ENCODE data around the gene B4GALNT1. TPM values are rescaled to one million over a fixed set of nuclear protein-coding genes. Genes with fewer than 3 reads are reported as not detected.
A peak's percentile ranks its signal among the peaks of the same experiment; 100 is the strongest.

B4GALNT1 gene
- total and polyA plus RNA-seq, 2 of the 13 experiments (the other 11 are each of a cell fraction or from before 2014, with no cell fraction given): 4.5 to 5.4 TPM

DNA sequence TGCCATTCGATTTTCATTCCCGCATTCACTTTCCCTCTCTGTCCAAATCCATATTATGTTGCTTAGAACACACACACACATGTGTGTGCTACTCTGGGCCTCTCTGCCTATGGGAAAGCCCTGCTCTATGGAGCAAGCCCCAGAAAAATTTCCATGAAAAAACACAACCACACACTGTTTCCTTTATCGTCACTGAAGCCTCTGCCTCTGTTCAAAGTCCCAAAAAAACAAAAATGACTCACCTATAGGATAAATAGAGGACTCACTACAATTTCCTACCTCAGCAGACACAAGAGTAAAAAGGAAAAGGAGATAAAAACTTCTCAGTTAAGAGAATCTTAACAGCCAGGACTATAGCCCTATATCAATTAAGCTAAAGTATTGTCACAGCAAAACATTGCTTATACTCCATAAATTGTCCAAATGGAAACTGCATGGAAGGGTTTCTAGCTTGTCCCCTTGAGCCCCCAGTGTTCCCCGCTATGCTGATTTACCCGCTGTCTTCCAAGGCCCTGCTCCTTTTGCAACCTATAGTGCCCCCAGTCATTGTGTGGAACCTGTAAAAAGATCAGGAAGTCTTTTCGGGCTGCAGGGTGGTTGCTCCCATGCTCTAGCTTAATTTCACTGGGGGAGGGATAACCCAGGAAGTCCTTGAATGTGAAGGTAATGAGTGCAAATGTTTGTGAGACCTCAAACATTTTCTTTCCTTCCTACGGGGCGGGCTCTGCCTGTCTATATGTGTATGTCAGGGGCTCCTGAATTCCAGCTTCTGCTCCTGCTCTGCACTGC, 53.1 kb downstream of the B4GALNT1 start (continued):
- TF ChIP-seq, protein P1, sequence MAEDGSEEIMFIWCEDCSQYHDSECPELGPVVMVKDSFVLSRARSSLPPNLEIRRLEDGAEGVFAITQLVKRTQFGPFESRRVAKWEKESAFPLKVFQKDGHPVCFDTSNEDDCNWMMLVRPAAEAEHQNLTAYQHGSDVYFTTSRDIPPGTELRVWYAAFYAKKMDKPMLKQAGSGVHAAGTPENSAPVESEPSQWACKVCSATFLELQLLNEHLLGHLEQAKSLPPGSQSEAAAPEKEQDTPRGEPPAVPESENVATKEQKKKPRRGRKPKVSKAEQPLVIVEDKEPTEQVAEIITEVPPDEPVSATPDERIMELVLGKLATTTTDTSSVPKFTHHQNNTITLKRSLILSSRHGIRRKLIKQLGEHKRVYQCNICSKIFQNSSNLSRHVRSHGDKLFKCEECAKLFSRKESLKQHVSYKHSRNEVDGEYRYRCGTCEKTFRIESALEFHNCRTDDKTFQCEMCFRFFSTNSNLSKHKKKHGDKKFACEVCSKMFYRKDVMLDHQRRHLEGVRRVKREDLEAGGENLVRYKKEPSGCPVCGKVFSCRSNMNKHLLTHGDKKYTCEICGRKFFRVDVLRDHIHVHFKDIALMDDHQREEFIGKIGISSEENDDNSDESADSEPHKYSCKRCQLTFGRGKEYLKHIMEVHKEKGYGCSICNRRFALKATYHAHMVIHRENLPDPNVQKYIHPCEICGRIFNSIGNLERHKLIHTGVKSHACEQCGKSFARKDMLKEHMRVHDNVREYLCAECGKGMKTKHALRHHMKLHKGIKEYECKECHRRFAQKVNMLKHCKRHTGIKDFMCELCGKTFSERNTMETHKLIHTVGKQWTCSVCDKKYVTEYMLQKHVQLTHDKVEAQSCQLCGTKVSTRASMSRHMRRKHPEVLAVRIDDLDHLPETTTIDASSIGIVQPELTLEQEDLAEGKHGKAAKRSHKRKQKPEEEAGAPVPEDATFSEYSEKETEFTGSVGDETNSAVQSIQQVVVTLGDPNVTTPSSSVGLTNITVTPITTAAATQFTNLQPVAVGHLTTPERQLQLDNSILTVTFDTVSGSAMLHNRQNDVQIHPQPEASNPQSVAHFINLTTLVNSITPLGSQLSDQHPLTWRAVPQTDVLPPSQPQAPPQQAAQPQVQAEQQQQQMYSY (CRISPR knock-in tag; IDR thresholded peaks at IDR 0.05): no peak
- no peak for TF ChIP-seq MED13 (CRISPR knock-in tag; IDR thresholded peaks at IDR 0.05)
- TF ChIP-seq, protein P2, sequence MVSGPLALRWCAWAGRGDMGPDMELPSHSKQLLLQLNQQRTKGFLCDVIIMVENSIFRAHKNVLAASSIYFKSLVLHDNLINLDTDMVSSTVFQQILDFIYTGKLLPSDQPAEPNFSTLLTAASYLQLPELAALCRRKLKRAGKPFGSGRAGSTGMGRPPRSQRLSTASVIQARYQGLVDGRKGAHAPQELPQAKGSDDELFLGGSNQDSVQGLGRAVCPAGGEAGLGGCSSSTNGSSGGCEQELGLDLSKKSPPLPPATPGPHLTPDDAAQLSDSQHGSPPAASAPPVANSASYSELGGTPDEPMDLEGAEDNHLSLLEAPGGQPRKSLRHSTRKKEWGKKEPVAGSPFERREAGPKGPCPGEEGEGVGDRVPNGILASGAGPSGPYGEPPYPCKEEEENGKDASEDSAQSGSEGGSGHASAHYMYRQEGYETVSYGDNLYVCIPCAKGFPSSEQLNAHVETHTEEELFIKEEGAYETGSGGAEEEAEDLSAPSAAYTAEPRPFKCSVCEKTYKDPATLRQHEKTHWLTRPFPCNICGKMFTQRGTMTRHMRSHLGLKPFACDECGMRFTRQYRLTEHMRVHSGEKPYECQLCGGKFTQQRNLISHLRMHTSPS (CRISPR knock-in tag; IDR thresholded peaks at IDR 0.05; ENCODE audit: low read depth): no peak
- no peak for TF ChIP-seq KLF16 (CRISPR knock-in tag; IDR thresholded peaks at IDR 0.05)
- TF ChIP-seq, protein P3, sequence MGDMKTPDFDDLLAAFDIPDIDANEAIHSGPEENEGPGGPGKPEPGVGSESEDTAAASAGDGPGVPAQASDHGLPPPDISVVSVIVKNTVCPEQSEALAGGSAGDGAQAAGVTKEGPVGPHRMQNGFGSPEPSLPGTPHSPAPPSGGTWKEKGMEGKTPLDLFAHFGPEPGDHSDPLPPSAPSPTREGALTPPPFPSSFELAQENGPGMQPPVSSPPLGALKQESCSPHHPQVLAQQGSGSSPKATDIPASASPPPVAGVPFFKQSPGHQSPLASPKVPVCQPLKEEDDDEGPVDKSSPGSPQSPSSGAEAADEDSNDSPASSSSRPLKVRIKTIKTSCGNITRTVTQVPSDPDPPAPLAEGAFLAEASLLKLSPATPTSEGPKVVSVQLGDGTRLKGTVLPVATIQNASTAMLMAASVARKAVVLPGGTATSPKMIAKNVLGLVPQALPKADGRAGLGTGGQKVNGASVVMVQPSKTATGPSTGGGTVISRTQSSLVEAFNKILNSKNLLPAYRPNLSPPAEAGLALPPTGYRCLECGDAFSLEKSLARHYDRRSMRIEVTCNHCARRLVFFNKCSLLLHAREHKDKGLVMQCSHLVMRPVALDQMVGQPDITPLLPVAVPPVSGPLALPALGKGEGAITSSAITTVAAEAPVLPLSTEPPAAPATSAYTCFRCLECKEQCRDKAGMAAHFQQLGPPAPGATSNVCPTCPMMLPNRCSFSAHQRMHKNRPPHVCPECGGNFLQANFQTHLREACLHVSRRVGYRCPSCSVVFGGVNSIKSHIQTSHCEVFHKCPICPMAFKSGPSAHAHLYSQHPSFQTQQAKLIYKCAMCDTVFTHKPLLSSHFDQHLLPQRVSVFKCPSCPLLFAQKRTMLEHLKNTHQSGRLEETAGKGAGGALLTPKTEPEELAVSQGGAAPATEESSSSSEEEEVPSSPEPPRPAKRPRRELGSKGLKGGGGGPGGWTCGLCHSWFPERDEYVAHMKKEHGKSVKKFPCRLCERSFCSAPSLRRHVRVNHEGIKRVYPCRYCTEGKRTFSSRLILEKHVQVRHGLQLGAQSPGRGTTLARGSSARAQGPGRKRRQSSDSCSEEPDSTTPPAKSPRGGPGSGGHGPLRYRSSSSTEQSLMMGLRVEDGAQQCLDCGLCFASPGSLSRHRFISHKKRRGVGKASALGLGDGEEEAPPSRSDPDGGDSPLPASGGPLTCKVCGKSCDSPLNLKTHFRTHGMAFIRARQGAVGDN (CRISPR knock-in tag; IDR thresholded peaks at IDR 0.05): no peak
- no peak for TF ChIP-seq HCFC1 (IDR thresholded peaks at IDR 0.05; ENCODE audit: low read depth, low read length)
- no peak for TF ChIP-seq MYC (CRISPR knock-in tag; IDR thresholded peaks at IDR 0.05; ENCODE audit: borderline replicate concordance)
- no peak for TF ChIP-seq KDM5B (CRISPR knock-in tag; IDR thresholded peaks at IDR 0.05; ENCODE audit: borderline replicate concordance)
- TF ChIP-seq ZNF296 (CRISPR knock-in tag; conservative IDR thresholded peaks at IDR 0.05): no peak
- no peak for TF ChIP-seq ELF4 (CRISPR knock-in tag; IDR thresholded peaks at IDR 0.05; ENCODE audit: borderline replicate concordance)
- TF ChIP-seq ARNT2 (CRISPR knock-in tag; IDR thresholded peaks at IDR 0.05; ENCODE audit: low read depth): no peak
- TF ChIP-seq HOXA5 (CRISPR knock-in tag; IDR thresholded peaks at IDR 0.05): no peak
- no peak for TF ChIP-seq ZNF703 (CRISPR knock-in tag; IDR thresholded peaks at IDR 0.05; ENCODE audit: borderline replicate concordance)
- TF ChIP-seq ZNF331 (CRISPR knock-in tag; IDR thresholded peaks at IDR 0.05): peak; percentile 8
- no peak; the same call in 1 of the 2 replicates for TF ChIP-seq DMAP1 (CRISPR knock-in tag; IDR thresholded peaks at IDR 0.05)
- TF ChIP-seq ZNF333 (CRISPR knock-in tag; IDR thresholded peaks at IDR 0.05; ENCODE audit: borderline replicate concordance): no peak
- no peak for TF ChIP-seq DR1 (CRISPR knock-in tag; IDR thresholded peaks at IDR 0.05)
- TF ChIP-seq ZKSCAN5 (CRISPR knock-in tag; IDR thresholded peaks at IDR 0.05): no peak
- TF ChIP-seq, protein P4, sequence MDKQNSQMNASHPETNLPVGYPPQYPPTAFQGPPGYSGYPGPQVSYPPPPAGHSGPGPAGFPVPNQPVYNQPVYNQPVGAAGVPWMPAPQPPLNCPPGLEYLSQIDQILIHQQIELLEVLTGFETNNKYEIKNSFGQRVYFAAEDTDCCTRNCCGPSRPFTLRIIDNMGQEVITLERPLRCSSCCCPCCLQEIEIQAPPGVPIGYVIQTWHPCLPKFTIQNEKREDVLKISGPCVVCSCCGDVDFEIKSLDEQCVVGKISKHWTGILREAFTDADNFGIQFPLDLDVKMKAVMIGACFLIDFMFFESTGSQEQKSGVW (CRISPR knock-in tag; IDR thresholded peaks at IDR 0.05; ENCODE audit: borderline replicate concordance): no peak
- no peak for TF ChIP-seq SRF (IDR thresholded peaks at IDR 0.05; ENCODE audit: low read depth, low read length)
